HG03432 (cell line): Measurements from ENCODE around the gene MPND.
A peak's percentile ranks its signal among the peaks of the same experiment; 100 is the strongest.

Experiments used
- ATAC-seq: cut with Tn5 transposase; IDR thresholded peaks from one replicate; pipeline ENCODE4 v1.9.1; 2021; ENCODE audit warnings: mild to moderate bottlenecking, moderate library complexity; ENCODE audit not compliant: unreplicated experiment

Gene MPND

GRCh38 chr19:4376991-4377781 is 33.8 kb downstream of the MPND start:
- no peak for ATAC-seq

- no peak for ATAC-seq
Observed at GRCh38 chr19:4378886-4379285, 35.5 kb downstream of the MPND start.

- peak; percentile 42 for ATAC-seq
Observed at GRCh38 chr19:4379383-4380253, 36.3 kb downstream of the MPND start.

GRCh38 chr19:4380254-4380727 is 36.9 kb downstream of the MPND start:
- ATAC-seq: peak; percentile 28

- ATAC-seq: no peak
Observed at GRCh38 chr19:4385291-4386040, 42.1 kb downstream of the MPND start.

GRCh38 chr19:4386041-4386782 is 42.9 kb downstream of the MPND start:
- ATAC-seq: no peak

GRCh38 chr19:4388337-4389063 is 45.1 kb downstream of the MPND start:
- no peak for ATAC-seq

GRCh38 chr19:4389064-4389375 is 45.7 kb downstream of the MPND start:
- no peak for ATAC-seq

GRCh38 chr19:4389511-4390016 is 46.2 kb downstream of the MPND start:
- ATAC-seq: no peak

- no peak for ATAC-seq
Observed at GRCh38 chr19:4390017-4390566, 46.7 kb downstream of the MPND start.

GRCh38 chr19:4390567-4391305 is 47.4 kb downstream of the MPND start:
- no peak for ATAC-seq

GRCh38 chr19:4391306-4391693 is 47.9 kb downstream of the MPND start:
- no peak for ATAC-seq

GRCh38 chr19:4391701-4392483 is 48.5 kb downstream of the MPND start:
- ATAC-seq: no peak

- no peak for ATAC-seq
Observed at GRCh38 chr19:4393947-4394590, 50.7 kb downstream of the MPND start.

GRCh38 chr19:4396949-4397783 is 53.8 kb downstream of the MPND start:
- no peak for ATAC-seq

- ATAC-seq: no peak
Observed at GRCh38 chr19:4399812-4400134, 56.4 kb downstream of the MPND start.
